Upper lobe of left lung (tissue), 4 donors: ENCODE results near the gene SFSWAP.

ENCODE experiments used
- CTCF ChIP-seq, 6 experiments: fragments of 450-650 bp in 4 of 6; fragments of 200-600 bp in 2 of 6; sonication (generic) in 2 of 6; IDR thresholded peaks; one replicate each; pipeline ENCODE4 v1.5.1; 2016 to 2019; ENCODE audit warnings: antibody characterized with exemption in 6 of 6
- POLR2A ChIP-seq, 4 donors: fragments of 450-650 bp; IDR thresholded peaks; one replicate each; pipeline ENCODE4 v1.5.1; 2016 to 2017; ENCODE audit warnings: antibody characterized with exemption in 4 of 4, mild to moderate bottlenecking in 2 of 4

- TF ChIP-seq CTCF (IDR thresholded peaks at IDR 0.05) (no peak), POLR2A (IDR thresholded peaks at IDR 0.05) (no peak)
These were observed 121.7 kb downstream of the SFSWAP start for GRCh38 chr12:131832321-131833231.
